ENCODE measurements around the gene NAALADL2.
"Not testable (repeated sequence)": the region's sequence is repeated elsewhere in the genome, so short reads cannot be mapped to it uniquely, and the experiment has no call there.

Gene NAALADL2

DNA sequence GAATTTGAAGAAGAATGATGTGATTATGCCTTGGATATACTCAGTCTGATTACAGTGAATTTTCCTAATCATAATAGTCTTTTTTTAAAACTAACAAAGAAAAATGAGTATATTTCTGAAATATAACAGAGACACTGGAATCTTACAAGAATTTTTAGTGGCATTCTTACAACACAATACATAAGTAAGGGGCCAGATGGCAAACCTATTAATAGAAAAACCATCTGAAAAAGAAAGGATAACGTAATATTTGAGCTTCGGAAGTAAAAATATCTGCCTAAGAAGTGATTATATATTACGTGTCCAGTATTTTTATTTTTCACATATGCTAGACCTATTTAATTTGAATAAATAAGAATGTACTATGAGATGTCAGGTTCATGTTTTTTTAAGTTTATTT, 452.8 kb downstream of the NAALADL2 start:
- DNase-seq (ENCODE audit: low read depth) = no peak

DNA sequence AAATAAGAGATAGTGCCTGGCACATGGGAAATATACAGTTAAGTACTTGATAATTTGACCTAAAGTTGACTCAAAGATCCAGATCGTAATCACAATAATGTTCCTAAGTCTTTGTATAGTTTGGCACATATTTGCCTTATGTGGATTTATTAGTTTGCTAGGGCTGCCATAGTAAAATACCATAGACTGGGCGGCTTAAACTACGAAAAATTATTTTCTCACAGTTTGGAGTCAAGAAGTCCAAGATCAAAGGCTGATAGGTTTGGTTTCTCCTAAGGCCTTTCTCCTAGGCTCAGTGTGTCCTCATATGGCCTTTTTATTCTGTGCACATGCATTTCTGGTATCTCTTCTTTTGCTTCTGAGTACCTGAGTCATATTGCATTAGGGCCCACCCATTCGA, 453.7 kb downstream of the NAALADL2 start:
- DNase-seq (ENCODE audit: low read depth) = no peak

DNA sequence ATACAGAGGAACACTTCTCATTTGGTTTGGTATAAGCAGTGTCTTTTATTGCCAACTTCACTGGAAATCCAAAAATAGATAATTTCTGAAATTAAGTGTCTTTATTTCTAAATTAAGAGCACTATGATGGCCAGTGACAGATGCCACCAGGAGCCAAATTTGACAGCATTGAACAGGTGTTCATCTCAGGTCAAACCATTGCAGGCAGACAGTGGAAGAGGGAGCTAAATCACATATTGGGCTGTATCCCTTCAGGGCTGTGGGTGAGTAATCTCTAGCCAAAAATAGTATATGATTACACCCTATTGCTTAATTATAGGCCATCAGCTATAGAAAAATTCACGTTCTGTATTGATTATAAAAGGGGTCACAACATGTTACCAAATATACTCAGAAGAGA, 457.7 kb downstream of the NAALADL2 start:
- no peak for DNase-seq (ENCODE audit: low read depth)

DNA sequence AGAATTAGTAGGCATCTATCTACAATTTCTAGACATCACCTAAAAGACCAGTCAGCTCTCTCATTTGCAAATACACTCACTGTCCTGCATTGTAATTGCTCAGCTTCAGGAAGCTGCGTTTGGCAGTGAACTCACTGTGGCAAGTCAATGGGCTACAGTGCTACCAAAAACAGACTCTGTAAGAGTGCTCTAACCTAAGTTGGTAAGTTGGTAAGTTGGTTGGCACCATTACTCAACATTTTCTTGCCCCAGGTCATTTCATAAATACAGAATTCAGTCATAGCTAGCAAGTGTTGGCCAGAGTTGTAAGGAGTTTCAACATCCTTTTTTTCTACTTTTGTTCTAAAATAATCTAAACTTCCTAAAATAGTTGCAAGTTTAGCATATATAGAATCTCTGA, 466.3 kb downstream of the NAALADL2 start:
- DNase-seq (ENCODE audit: low read depth) = no peak

DNA sequence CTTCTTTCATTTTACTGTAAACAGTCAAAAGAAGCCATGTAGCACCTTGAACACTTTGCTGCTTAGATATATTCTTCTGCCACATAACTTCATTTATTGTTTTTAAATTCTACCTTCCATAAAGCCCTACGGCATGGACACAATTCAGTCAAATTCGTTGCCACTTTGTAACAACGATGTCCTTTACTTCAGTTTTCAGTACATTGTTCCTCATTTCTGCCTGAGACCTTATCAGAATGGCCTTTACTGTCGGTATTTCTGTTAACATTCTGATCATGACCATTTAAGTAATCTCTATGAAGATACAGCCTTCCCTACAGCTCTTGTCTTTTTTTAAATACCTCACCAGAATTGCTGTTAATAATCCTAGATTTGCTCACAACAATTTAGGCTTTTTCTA, 466.9 kb downstream of the NAALADL2 start:
- DNase-seq (ENCODE audit: low read depth) = no peak

DNA sequence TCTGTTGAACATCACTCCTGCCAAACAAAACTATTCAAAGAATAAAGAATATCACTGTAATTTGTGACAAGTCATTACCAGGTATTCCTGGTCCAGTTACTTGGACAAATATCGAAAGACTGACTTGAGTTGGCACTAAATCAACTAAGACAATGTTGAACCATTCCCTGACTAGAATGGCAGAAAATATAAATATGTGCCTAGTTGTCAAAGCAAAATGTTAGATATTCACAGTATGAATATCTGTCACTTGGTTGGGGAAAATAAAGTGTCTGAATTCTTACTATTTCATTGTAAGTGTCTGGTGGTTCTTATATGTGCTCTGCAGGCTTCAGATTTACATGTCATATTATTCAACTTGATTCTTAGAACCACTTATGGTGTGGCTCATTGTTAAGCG, 470.2 kb downstream of the NAALADL2 start:
- DNase-seq (ENCODE audit: low read depth) = no peak

DNA sequence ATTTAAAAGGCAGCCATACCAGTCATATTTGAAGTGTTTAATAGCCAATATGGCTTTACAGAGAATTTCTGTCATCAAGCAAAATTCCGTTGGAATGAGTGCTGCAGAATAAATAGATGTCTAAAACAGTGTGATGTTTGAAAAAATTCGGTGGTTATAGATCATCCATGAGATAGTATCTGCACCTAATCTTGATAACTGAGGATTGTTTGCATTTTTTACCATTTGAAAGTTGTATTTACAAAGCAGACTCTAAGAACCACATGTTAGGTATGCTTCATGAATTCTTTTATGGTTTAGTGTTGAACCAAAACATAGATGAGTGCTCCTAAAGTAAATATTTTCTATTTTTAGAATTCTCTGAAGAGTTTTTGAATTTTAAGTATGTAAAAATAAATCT, 476.1 kb downstream of the NAALADL2 start:
- no peak for DNase-seq (ENCODE audit: low read depth)

DNA sequence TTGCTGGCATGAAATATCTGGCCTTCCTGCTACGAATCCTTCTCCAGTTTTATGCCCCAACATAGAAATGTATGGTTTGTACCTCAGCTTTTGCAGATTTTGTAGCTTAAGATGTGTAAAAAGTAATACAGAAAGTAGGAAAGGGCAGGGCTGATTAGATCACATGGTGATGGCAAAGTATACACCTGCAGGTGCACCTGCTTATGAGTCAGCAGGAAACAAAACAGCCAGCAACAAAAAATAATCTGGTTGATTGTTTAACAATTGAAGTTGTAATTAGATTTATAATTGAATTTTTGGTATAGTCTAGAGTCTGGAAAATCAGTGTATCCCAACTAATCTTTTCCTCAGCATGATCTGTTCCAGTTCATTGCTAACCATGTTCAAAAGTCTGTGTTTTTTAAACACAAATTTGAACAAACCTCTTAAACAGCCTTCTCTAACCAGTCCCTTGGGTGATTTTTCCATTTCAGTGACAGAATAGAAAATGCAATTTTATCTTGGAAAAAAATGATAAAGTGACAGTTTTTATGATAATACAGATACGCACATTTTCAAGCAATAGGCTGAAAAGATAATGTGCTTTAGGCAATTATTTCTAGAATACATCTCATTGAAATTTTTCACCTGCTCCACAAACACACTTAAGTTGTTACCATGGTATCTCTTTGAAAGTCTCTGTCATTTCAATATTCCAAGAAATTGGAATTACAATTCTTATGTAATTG, 477.4 kb downstream of the NAALADL2 start:
- DNase-seq (ENCODE audit: low read depth) = no peak

DNA sequence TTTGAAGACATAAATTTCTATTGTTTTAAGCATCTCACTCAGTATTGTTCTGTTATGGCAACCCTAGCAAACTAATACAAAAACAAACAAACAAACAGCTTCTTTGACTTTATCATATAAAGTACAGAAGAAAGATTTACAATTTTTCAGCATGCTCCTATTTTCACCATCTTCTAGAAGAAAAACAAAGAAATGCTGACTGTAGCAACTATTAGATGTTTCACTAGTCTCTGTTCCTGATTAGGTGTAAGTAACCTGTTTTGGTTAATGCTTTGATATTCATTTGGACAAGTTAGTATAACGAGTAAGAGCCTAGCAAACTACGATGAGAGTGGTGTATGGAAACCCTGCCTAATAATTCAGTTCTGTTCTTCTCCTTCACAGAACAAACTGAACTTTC, 478.5 kb downstream of the NAALADL2 start:
- DNase-seq (ENCODE audit: low read depth) = no peak

DNA sequence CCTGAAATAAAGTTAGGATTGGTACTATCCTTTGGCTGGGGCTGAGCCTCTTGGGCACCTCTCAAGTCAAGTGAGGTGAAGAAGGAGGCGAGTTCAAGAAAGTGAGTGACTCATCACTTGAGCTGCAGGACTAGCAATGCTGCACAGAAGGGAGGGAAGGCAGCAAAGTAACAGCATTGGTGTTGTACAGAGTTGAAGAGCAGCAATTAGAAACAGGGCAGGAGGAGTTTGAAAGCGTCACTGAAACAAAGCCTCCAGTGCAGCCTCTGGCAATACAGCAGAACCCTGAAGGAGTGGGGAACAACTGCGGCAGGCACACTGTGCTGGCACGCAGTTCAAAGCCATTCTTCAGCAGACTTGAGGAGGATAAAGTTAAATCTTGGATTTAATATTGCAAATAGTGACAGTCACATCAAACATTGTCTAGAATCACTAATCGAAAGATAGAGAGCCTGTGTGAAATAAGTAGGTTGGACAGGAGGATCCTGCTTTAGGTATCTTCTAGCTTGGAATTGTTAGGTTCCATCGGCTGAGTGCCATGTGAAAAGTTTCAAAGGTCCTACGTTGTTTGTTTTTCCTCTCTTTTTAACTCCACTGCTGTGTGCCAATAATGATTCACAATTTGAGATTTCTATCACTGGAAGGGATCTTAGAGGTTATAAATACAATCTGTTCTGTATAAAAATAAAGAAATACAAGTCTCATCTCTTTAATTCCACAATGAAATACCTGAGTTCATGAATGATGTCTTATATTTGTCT, 479.8 kb downstream of the NAALADL2 start:
- no peak for DNase-seq (ENCODE audit: low read depth)

DNA sequence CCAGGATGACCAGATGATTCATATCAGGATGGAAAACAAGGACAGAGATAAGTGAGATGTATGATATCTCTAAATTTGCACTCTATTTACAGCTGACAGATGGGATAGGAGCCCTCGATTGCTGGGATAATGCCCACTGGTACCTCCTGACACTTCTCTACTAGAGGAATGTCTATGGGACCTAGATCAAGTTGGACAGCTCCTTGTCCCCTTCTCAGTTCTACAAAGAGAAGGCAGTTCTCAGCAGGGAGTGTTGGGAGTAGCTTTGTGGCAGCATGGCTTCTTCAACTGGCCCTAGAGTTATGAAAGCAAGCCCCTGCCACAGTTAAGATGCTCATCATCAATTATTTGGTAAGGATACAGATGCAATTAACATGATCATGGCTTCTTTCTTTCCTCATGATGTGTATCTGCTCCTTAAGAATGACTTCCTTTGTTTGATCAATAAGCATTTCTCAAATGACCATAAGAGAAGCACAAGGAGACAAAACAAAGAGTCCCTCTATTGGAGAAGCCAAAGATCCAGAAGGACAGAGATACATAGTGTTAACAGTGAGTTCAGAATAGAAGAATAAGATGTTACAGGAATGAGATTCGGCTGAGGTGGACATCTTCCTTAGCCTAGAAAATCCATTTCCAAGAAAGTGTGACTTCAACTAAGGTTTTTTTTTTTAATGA, 481.3 kb downstream of the NAALADL2 start:
- no peak for DNase-seq (ENCODE audit: low read depth)

DNA sequence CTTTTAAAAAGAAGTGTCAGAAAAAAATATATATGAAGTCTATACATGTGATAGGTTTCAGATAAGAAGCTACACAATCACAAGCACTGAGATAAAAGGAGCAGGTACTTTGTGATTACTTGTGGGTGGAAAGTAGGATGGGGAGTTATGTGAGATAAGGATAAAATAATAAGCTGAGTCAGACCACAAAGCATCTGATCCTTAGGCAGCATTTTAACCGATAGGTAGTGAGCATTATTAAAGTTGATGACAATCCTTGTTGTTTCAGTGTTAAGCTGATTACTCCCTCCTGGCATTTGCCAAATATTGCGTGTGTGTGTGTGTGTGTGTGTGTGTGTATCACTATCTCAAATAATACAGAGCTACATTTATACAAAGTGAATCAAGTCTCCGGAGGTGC, 483.1 kb downstream of the NAALADL2 start:
- no peak for DNase-seq (ENCODE audit: low read depth)

DNA sequence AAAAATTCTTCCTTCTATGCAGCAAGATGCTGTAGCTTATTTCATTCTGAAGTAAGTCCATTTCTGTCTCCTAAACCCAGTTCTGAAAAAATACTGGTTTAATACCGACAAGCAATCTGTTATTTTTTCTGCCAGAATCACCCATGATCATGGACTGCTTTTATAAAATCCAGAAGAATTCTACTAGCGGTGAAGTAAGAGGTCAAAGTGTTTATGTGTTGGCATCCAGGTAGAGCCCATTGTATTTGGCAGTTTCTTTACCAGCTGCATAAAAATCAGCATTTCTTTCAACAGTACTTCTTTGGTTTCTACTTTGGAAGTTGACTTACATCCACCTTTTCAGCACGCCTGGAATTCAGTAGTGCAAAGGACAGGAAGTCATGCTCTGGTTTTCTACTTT, 484.8 kb downstream of the NAALADL2 start:
- no peak for DNase-seq (ENCODE audit: low read depth)

DNA sequence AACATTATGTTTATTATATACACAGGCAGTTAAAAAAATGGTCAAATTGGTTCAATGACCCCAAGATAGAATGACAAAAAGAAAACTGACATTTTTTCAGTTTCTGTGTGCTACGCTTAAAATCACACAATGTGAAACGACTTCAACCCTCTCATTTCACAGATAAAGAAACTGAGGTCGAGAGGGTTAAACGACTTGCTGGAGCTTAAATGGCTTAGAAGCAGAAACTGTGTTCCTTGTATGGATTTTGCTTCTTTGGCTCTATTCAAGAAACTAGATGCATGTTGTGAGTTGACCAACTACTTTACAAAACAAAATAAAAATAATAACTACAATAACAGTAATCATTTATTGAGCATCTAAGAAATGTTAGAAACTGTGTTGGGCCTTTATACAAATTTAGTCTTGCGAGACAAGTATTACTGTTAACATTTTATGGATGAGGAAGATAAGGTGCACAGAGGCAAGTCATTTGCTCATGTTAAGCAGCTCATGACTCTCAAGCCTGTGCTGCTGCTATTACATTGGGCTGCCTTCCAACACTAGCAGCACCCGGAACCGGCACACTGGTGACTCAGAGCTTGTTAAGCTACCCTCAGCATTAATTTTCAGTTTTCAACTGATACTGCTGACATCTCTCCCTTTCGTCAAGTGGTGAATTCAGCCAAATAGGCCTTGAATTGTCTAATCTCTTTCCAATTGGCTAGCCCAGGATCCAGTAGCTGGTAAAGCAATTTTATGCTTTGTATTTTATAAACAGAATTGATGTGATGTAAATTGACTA, 487.6 kb downstream of the NAALADL2 start:
- DNase-seq (ENCODE audit: low read depth) = no peak

DNA sequence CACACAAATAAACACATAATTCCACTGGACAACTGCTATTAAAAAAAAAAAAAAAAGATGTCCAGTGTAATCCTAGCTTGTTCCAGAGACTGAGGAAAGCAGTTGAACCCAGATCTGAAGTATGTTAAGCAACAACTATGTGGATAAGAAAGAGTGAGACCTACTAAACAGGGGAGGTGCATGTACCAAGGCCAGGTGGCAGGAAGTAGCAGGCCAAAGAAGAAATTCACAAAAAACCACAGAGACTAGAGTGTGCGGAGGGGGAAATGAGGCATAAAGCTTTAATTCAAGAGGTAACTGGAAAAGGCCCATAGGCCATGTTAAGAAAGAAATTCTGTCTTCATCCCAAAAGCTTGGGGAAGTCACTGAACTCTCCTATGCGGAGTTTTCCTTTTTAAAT, 490.0 kb downstream of the NAALADL2 start:
- DNase-seq (ENCODE audit: low read depth) = no peak

DNA sequence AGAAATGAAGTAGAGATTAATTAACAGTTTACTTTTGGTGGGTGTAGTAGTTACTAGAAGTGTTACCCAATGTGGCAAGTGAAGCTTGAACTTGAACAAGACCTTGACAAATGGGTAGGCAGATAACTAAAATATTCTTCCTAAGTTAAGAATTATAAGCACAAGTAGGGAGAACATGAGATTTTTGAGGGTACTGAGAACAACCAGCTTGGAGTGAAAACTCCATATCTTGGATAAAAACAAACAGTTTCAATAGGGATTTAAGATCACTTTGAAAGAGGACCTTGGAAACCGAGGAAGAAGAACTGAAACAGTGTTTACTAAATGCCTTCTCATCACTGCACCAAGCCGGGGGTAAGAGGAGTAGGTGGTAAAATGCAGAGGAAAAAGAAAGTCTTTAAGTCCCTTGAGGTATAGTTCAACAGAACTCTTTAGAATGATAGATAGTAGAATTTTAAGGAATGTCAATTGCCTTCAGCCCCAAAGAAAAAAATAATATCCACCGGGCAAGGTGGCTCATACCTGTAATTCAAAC, 496.7 kb downstream of the NAALADL2 start:
- DNase-seq (ENCODE audit: low read depth) = no peak

DNA sequence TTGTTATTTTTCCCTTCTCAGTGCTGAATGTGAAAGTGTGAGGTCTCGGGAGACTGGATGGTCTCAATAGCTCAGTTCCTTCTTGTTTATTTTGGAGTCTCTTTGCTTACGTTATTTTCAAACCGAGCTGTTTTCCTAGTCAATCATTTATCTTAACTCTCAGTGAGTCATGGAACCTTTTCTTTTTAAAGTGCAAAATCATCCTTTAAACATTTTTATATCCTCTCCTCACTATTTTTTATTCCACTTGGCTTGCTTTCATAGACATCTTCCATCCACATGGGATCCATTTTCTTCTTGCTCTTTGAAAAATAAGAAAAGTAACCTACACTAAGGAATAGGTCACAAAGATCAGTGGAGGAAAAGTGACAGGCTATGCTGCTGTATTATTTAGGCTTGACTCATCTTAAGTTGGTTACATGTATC, 497.8 kb downstream of the NAALADL2 start:
- no peak for DNase-seq (ENCODE audit: low read depth)

DNA sequence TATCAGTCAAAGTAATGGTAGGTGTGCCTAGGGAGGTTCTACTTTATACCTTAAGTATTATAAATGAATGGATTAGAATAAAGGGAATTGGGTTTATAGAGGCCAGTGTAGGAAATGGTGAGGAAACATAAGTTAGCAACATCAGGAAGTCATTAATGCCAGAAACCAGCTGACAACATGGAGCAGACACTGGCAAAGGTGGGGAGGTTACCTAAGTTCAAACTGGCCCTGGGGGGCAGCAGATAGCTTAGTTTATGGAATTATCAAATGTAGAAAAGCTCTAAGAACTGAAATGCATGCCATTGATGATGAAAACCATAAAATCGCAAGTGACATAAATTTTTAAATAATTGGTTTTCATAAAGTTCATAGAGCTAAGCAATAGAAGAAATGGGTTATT, 498.6 kb downstream of the NAALADL2 start:
- no peak for DNase-seq (ENCODE audit: low read depth)

DNA sequence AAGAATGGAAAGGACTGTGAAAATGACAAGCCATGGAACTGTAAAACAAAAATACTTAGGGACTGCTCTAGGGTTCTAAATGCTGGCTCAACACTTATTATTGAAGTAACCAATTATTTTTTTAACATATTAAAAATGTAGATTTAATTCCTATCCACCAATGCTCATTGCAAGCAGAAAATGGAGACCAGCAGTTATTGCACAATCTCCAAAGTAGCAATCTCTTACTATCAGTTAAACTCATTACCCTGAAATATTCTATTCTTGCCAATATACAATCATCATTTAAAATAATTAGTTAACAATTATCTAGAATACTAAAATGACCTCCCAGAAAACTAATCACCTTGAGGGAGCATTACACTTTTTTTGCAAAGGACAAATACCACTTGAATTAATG, 499.8 kb downstream of the NAALADL2 start:
- DNase-seq (ENCODE audit: low read depth) = no peak

DNA sequence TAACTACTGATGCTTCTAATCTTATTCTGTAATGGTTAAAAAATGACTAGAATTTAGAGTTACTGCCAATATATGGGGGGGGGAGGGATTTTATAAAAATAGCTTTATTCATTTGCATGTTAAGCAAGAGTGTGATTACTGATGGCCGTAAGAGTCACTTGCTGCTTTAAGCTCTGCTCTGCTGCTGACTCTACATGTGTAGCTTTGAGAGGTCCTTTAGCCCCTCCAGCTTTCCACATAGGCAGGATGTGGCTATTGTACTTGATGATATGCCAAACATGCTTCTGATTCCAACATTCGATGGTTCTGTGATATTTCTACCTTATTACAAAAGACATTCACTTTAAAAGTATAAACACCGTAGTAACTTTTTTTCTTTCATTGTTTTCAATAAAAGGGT, 511.3 kb downstream of the NAALADL2 start:
- not testable (repeated sequence) for DNase-seq (ENCODE audit: low read depth)

DNA sequence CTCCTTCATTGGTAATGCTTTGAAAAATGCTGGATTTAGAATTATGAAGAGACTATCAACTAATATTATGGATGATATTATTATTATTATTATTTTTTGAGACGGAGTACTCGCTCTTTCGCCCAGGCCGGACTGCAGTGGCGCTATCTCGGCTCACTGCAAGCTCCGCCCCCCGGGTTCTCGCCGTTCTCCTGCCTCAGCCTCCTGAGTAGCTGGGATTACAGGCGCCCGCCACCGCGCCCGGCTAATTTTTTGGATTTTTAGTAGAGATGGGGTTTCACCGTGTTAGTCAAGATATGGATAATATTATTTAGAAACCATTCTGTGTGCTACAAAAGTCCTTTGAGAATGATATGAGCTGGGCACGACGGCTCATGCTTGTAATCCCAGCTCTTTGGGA, 512.1 kb downstream of the NAALADL2 start:
- DNase-seq (ENCODE audit: low read depth) = not testable (repeated sequence)

DNA sequence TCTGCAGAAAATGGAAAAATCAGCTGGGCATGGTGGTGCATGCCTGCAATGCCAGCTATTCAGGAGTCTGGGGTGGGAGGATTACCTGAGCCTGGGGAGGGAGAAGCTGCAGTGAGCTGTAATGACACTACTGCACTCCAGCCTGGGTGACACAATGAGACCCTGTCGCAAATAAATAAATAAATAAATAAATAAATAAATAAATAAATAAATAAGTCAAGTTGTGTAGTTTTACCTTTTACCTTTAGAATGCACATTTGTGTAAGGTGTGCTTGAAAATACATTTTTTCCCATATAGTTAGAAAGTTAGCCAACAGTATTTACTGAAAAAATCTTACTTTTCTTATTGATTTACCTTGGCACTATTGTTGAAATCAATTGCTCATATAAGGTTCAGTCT, 515.6 kb downstream of the NAALADL2 start:
- no peak for DNase-seq (ENCODE audit: low read depth)

All from T-helper 22 cell (primary cell).